Stimulated activated CD4-positive, alpha-beta T cell treated with anti-CD3 and anti-CD28 coated beads, Interleukin-1b, Interleukin-23, amount 100 ng/mL, for 1 hour (primary cell): Measurements from ENCODE around the gene CC2D1A.
"Not testable (repeated sequence)": the region's sequence is repeated elsewhere in the genome, so short reads cannot be mapped to it uniquely, and the experiment has no call there.

Source experiments
- DNase-seq, 2 donors: peaks; one replicate each; pipeline ENCODE4 v3.0.0-alpha.2; 2020; ENCODE audit warnings: low read depth in 2 of 2

CC2D1A gene

GRCh38 chr19:13961826-13962698, 56.1 kb downstream of the CC2D1A start:
- no peak for DNase-seq

- DNase-seq = no peak
These were observed 57.0 kb downstream of the CC2D1A start for GRCh38 chr19:13962699-13963602.

- DNase-seq = no peak
These were observed 57.7 kb downstream of the CC2D1A start for GRCh38 chr19:13963603-13964105.

- DNase-seq = no peak
These were observed 58.8 kb downstream of the CC2D1A start for GRCh38 chr19:13964776-13965175.

GRCh38 chr19:13965377-13965896, 59.4 kb downstream of the CC2D1A start:
- DNase-seq = no peak

- DNase-seq = no peak
These were observed 60.1 kb downstream of the CC2D1A start for GRCh38 chr19:13965926-13966683.

- no peak for DNase-seq
These were observed 60.7 kb downstream of the CC2D1A start for GRCh38 chr19:13966684-13967128.

- DNase-seq = not testable (repeated sequence)
These were observed 61.2 kb downstream of the CC2D1A start for GRCh38 chr19:13967206-13967605.

GRCh38 chr19:13968383-13968935, 62.5 kb downstream of the CC2D1A start:
- DNase-seq = no peak

GRCh38 chr19:13968999-13969398, 63.0 kb downstream of the CC2D1A start:
- DNase-seq = no peak

- no peak for DNase-seq
These were observed 63.9 kb downstream of the CC2D1A start for GRCh38 chr19:13969897-13970296.

- DNase-seq = not testable (repeated sequence)
These were observed 65.9 kb downstream of the CC2D1A start for GRCh38 chr19:13971868-13972267.

GRCh38 chr19:13972368-13973155, 66.6 kb downstream of the CC2D1A start:
- DNase-seq = no peak

- not testable (repeated sequence) for DNase-seq
These were observed 67.5 kb downstream of the CC2D1A start for GRCh38 chr19:13973479-13973878.

GRCh38 chr19:13974073-13974472, 68.1 kb downstream of the CC2D1A start:
- no peak for DNase-seq

- no peak for DNase-seq
These were observed 69.9 kb downstream of the CC2D1A start for GRCh38 chr19:13975870-13976269.

- DNase-seq = no peak
These were observed 70.4 kb downstream of the CC2D1A start for GRCh38 chr19:13976446-13976845.

- DNase-seq = no peak
These were observed 71.8 kb downstream of the CC2D1A start for GRCh38 chr19:13977803-13978202.

- no peak for DNase-seq
These were observed 72.6 kb downstream of the CC2D1A start for GRCh38 chr19:13978351-13979243.
